Osteoblast (primary cell): ENCODE measurements around the gene ASTN2. TPM values are rescaled to one million over a fixed set of nuclear protein-coding genes. Genes with fewer than 3 reads are reported as not detected.

Experiments used
- DNase-seq: peaks from one replicate; pipeline ENCODE4 v3.0.0; 2011; ENCODE audit warnings: low spot score, mixed read lengths; ENCODE audit not compliant: insufficient read length; ENCODE audit errors: missing footprints
- H2AFZ ChIP-seq: 2 replicates; pipeline ENCODE4 v1.6.0; 2011; ENCODE audit warnings: mild to moderate bottlenecking, low read length
- H3K27ac ChIP-seq: 2 replicates; pipeline ENCODE4 v1.5.1; 2011; ENCODE audit warnings: mild to moderate bottlenecking, low read depth, low read length, moderate library complexity
- H3K27me3 ChIP-seq: 2 replicates; pipeline ENCODE4 v1.6.0; 2012; ENCODE audit warnings: mild to moderate bottlenecking, control low read depth, inconsistent platforms, low read length, moderate library complexity; ENCODE audit not compliant: insufficient read depth
- H3K36me3 ChIP-seq: 2 replicates; pipeline ENCODE4 v1.5.1; 2011; ENCODE audit warnings: mild to moderate bottlenecking, low read length, control low read depth, moderate library complexity; ENCODE audit not compliant: insufficient read depth
- H3K4me1 ChIP-seq: 2 replicates; pipeline ENCODE4 v1.5.1; 2011; ENCODE audit warnings: mild to moderate bottlenecking, low read length, control low read depth, moderate library complexity; ENCODE audit not compliant: insufficient read depth
- H3K4me2 ChIP-seq: 2 replicates; pipeline ENCODE4 v1.6.0; 2011; ENCODE audit warnings: mild to moderate bottlenecking, low read length; ENCODE audit not compliant: insufficient read depth
- H3K4me3 ChIP-seq: fragments of 200-600 bp; sonication (generic); 3 replicates; pipeline ENCODE4 v1.5.1; 2012; ENCODE audit warnings: mild to moderate bottlenecking, low read length, inconsistent platforms; ENCODE audit not compliant: insufficient read depth
- H3K79me2 ChIP-seq: 2 replicates; pipeline ENCODE4 v1.6.0; 2012; ENCODE audit warnings: mild to moderate bottlenecking, low read length, control low read depth, inconsistent platforms; ENCODE audit not compliant: insufficient read depth
- H3K9me3 ChIP-seq: 2 replicates; pipeline ENCODE4 v1.5.1; 2011; ENCODE audit warnings: low read depth, low read length, control low read depth
- H4K20me1 ChIP-seq: 2 replicates; pipeline ENCODE4 v1.6.0; 2012; ENCODE audit warnings: mild to moderate bottlenecking, low read length, control low read depth; ENCODE audit not compliant: insufficient read depth
- CTCF ChIP-seq: IDR thresholded peaks from 2 replicates; pipeline ENCODE4 v1.5.1; 2011; ENCODE audit warnings: mild to moderate bottlenecking, low read depth, low read length, moderate library complexity; ENCODE audit errors: extremely low read depth
- total RNA-seq: library from RNA; depleted of rRNA; stranded (reverse); fragments of >200 nt; gene quantifications from 2 replicates; pipeline ENCODE4 v1.2.3, GENCODE V29; 2012

Gene ASTN2
- total RNA-seq, 1 donor, result 4.7 TPM

- no peak overlapping the region for H3K27ac ChIP-seq
- no peak for DNase-seq
- no peaks in the 10 kb centered on the region for H3K79me2 ChIP-seq
- H3K4me2 ChIP-seq, result no peak overlapping the region
- no peak for TF ChIP-seq CTCF
- H3K36me3 ChIP-seq, result no peaks in the 10 kb centered on the region
- no peaks in the 10 kb centered on the region for H3K27me3 ChIP-seq
- no peak overlapping the region for H3K4me3 ChIP-seq
- no peak overlapping the region for H2AFZ ChIP-seq
- no peaks in the 10 kb centered on the region for H3K9me3 ChIP-seq
- H3K4me1 ChIP-seq, result no peaks in the 10 kb centered on the region
- no peaks in the 10 kb centered on the region for H4K20me1 ChIP-seq
Observed at GRCh38 chr9:116943970-116944369, 470.9 kb downstream of the ASTN2 start.

- DNase-seq, result no peak
- Histone ChIP-seq H3K27me3 (no peaks in the 10 kb centered on the region), H3K36me3 (no peaks in the 10 kb centered on the region), H3K4me3 (no peak overlapping the region), H3K79me2 (no peaks in the 10 kb centered on the region), H3K27ac (no peak overlapping the region), H3K4me2 (no peak overlapping the region), H4K20me1 (no peaks in the 10 kb centered on the region), H2AFZ (no peak overlapping the region), H3K9me3 (no peaks in the 10 kb centered on the region), H3K4me1 (no peaks in the 10 kb centered on the region)
- no peak for TF ChIP-seq CTCF
Observed at GRCh38 chr9:116942593-116943061, 472.2 kb downstream of the ASTN2 start.

GRCh38 chr9:116941266-116941665 lies 473.6 kb downstream of the ASTN2 start:
- Histone ChIP-seq H3K4me2 (no peak overlapping the region), H3K27me3 (no peaks in the 10 kb centered on the region)
- no peak for TF ChIP-seq CTCF

GRCh38 chr9:116940614-116941215 lies 474.1 kb downstream of the ASTN2 start:
- H3K4me2 ChIP-seq, result no peak overlapping the region
- H3K36me3 ChIP-seq, result no peaks in the 10 kb centered on the region
- no peak overlapping the region for H2AFZ ChIP-seq
- H3K9me3 ChIP-seq, result no peaks in the 10 kb centered on the region
- H3K27me3 ChIP-seq, result no peaks in the 10 kb centered on the region
- no peak overlapping the region for H3K27ac ChIP-seq
- no peak for TF ChIP-seq CTCF
- no peaks in the 10 kb centered on the region for H4K20me1 ChIP-seq
- no peaks in the 10 kb centered on the region for H3K79me2 ChIP-seq
- no peak for DNase-seq
- H3K4me3 ChIP-seq, result no peak overlapping the region
- H3K4me1 ChIP-seq, result no peaks in the 10 kb centered on the region

More at GRCh38 chr9:116941266-116941665, 473.6 kb downstream of the ASTN2 start:
- no peaks in the 10 kb centered on the region for H3K36me3 ChIP-seq
- no peak overlapping the region for H3K4me3 ChIP-seq
- no peaks in the 10 kb centered on the region for H4K20me1 ChIP-seq
- H2AFZ ChIP-seq, result no peak overlapping the region
- H3K9me3 ChIP-seq, result no peaks in the 10 kb centered on the region
- no peaks in the 10 kb centered on the region for H3K79me2 ChIP-seq
- no peak overlapping the region for H3K27ac ChIP-seq
- DNase-seq, result no peak
- H3K4me1 ChIP-seq, result no peaks in the 10 kb centered on the region
